IPS DF 19.7 (cell line): Measurements from ENCODE around the gene REEP3.

Experiments used
- DNase-seq: peaks from one replicate; pipeline ENCODE4 v3.0.0-alpha.2; 2013; ENCODE audit warnings: low read depth, low spot score

Gene REEP3

GRCh38 chr10:63665670-63666134 is 144.5 kb downstream of the REEP3 start:
- DNase-seq, result no peak

GRCh38 chr10:63666836-63667383 is 145.7 kb downstream of the REEP3 start:
- no peak for DNase-seq

GRCh38 chr10:63667596-63668480 is 146.6 kb downstream of the REEP3 start:
- no peak for DNase-seq

GRCh38 chr10:63670291-63670898 is 149.2 kb downstream of the REEP3 start:
- peak; percentile 63 for DNase-seq

GRCh38 chr10:63671317-63671937 is 150.2 kb downstream of the REEP3 start:
- no peak for DNase-seq

- DNase-seq, result no peak
Observed at GRCh38 chr10:63672491-63672890, 151.3 kb downstream of the REEP3 start.

GRCh38 chr10:63673246-63673645 is 152.0 kb downstream of the REEP3 start:
- no peak for DNase-seq

GRCh38 chr10:63673846-63674245 is 152.6 kb downstream of the REEP3 start:
- DNase-seq, result no peak
